Colonic mucosa (tissue), 4 donors: ENCODE results near the gene SMU1. TPM values are rescaled to one million over a fixed set of nuclear protein-coding genes. Genes with fewer than 3 reads are reported as not detected.

Experiments used
- DNase-seq: peaks from one replicate; pipeline ENCODE4 v3.0.0-alpha.2; 2020
- H3K27ac ChIP-seq: fragments of 200-600 bp; one replicate; pipeline ENCODE4 v1.8.0; 2021
- H3K27me3 ChIP-seq: fragments of 200-600 bp; one replicate; pipeline ENCODE4 v1.8.0; 2021
- H3K36me3 ChIP-seq: fragments of 200-600 bp; one replicate; pipeline ENCODE4 v1.8.0; 2021
- H3K4me1 ChIP-seq: fragments of 200-600 bp; one replicate; pipeline ENCODE4 v1.8.0; 2021; ENCODE audit warnings: mild to moderate bottlenecking
- H3K4me3 ChIP-seq: fragments of 200-600 bp; one replicate; pipeline ENCODE4 v1.8.0; 2021
- H3K9ac ChIP-seq, 2 donors: one replicate each; pipeline ENCODE4 v1.7.0; 2013; ENCODE audit warnings: control low read depth in 2 of 2, low read depth in 2 of 2, low read length in 2 of 2
- H3K9me3 ChIP-seq: fragments of 200-600 bp; one replicate; pipeline ENCODE4 v1.8.0; 2021
- intact Hi-C: fragments of 100-400 bp; cut with DNase I; formaldehyde crosslinking; loops from one replicate; pipeline ENCODE4 v1.14.1; 2022
- total RNA-seq, 2 donors: library from RNA; stranded (reverse); fragmentation: NEBNext Ultra II Directional in 1 of 2; extraction: Animal tissue kit (Norgen Biotek cat#: 25700) in 1 of 2; gene quantifications; one replicate each; pipeline ENCODE4 v1.2.1, GENCODE V29; 2021
- TF ChIP-seq, protein P1 (sequence below): fragments of 200-600 bp; IDR thresholded peaks from one replicate; pipeline ENCODE4 v1.8.0; 2022; ENCODE audit warnings: antibody characterized with exemption, mild to moderate bottlenecking
- donor health status: healthy.
- donor health status: DM: no; HTN: no; CAD: no.
- donor health status: DM: no; HTN: no; CAD: no.

SMU1 gene
- total RNA-seq, 2 donors from 2014 or later, result 17.4 to 18.7 TPM

DNA sequence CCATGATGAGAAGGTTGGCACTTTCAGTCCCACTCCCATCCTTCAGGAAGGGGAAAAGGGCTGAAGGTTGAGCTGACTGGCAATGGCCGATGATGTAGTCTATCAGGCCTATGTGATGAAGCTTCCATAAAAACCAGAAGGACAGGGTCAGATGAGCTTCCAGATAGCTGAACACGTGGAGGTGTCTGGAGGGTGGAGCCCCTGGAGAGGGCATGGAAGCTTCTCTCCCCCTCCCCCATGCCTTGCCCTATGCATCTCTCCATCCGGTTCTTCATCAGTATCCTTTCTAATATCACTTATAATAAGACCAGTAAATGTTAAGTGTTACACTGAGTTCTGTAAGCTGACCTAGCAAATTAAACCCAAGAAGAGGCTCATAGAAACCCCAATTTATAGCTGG is 32.6 kb upstream of the SMU1 start:
- Histone ChIP-seq H3K4me1 (no peaks in the 10 kb centered on the region), H3K9me3 (no peaks in the 10 kb centered on the region), H3K36me3 (peaks cover 6% of the 10 kb centered on the region), H3K27ac (no peak overlapping the region), H3K4me3 (no peak overlapping the region), H3K9ac (no peak overlapping the region), H3K27me3 (no peaks in the 10 kb centered on the region)
- TF ChIP-seq, protein P1, sequence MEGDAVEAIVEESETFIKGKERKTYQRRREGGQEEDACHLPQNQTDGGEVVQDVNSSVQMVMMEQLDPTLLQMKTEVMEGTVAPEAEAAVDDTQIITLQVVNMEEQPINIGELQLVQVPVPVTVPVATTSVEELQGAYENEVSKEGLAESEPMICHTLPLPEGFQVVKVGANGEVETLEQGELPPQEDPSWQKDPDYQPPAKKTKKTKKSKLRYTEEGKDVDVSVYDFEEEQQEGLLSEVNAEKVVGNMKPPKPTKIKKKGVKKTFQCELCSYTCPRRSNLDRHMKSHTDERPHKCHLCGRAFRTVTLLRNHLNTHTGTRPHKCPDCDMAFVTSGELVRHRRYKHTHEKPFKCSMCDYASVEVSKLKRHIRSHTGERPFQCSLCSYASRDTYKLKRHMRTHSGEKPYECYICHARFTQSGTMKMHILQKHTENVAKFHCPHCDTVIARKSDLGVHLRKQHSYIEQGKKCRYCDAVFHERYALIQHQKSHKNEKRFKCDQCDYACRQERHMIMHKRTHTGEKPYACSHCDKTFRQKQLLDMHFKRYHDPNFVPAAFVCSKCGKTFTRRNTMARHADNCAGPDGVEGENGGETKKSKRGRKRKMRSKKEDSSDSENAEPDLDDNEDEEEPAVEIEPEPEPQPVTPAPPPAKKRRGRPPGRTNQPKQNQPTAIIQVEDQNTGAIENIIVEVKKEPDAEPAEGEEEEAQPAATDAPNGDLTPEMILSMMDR, result no peak
- intact Hi-C loops, result no loop called here
- DNase-seq, result no peak

DNA sequence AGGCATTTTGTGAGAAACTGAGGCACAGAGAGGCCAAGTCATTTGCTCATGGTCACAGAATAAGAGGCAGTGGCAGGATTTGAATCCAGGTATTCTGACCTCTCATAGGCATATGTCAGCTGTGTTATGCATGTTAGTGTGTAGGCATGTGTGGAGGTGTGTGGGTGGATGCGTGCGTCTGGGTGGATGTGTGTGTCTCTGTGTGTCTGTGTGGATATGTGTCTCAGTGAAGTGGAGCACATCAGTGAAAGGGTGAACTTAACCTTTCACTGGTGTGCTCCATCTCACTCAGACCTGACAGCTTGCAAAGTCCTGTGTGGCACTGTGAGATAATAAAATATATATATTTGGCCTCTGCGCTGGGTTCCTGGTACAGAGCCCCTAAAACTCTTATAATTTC is 32.0 kb upstream of the SMU1 start:
- intact Hi-C loops, result no loop called here
- no peaks in the 10 kb centered on the region for H3K36me3 ChIP-seq
- no peaks in the 10 kb centered on the region for H3K4me1 ChIP-seq
- H3K9ac ChIP-seq, result no peak overlapping the region
- no peak overlapping the region for H3K27ac ChIP-seq
- DNase-seq, result no peak
- no peaks in the 10 kb centered on the region for H3K9me3 ChIP-seq
- TF ChIP-seq, protein P1, result no peak
- H3K4me3 ChIP-seq, result no peak overlapping the region
- H3K27me3 ChIP-seq, result no peaks in the 10 kb centered on the region

DNA sequence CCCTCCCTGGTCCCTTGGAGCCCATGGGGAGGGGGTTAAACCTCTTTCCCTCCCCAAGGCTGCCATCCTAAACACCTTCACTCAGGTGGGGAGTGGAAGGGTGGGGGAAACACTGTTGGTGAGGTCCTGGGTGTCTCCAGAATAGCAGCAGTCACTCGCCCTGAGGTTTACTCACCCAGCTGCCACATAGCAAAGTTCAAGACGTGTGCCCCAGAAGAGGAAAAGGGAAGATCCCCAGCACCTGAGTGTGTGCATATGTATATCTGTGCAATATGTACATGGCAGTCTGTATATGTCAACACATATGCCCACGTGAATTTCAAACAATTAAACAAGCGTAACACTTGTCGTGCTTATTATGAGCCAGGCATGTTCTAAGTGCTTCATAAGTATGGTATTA is 31.3 kb upstream of the SMU1 start:
- H3K36me3 ChIP-seq, result no peaks in the 10 kb centered on the region
- H3K27me3 ChIP-seq, result no peaks in the 10 kb centered on the region
- DNase-seq, result no peak
- no peak overlapping the region for H3K4me3 ChIP-seq
- no peaks in the 10 kb centered on the region for H3K9me3 ChIP-seq
- no peak overlapping the region for H3K9ac ChIP-seq
- TF ChIP-seq, protein P1, result no peak
- intact Hi-C loops, result no loop called here
- H3K4me1 ChIP-seq, result no peaks in the 10 kb centered on the region
- no peak overlapping the region for H3K27ac ChIP-seq

DNA sequence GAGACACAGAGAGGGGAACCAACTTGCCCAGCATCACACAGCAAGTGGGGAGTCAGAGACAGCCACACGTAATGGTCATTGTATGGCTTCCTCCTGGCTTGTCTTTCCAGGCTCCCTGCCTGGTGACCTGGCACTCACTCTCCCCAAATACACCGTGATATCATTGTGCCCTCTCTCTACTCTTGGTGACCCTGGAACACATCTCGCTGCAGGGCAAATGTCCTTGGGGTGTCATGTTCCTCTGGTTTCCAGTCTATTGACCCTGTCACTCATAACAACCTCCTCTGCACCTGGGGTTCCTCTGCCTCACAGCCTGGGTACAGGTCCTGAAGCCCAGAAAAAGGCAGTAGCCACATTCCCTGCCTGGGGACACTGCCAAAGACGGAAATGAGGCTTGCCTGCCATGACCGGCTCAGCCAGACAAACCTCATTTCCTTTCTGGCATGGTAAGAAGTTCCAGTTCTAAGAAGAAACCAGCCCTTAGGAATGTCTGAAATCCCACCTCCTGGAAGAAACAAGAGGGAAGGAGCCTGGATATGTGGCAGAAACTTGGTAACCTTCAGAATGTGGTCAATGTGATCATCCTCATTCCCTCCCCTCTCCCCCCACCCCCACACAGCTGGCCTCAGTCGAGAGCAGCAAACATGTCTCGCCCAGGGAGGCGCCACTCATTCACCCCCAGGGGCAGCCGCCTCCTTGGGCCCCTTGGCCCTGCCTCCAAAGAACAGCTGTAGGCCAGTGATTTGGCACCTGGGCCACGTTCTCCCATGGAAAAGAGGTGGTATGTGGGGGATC is 30.6 kb upstream of the SMU1 start:
- no peak for DNase-seq
- H3K9ac ChIP-seq, result no peak overlapping the region
- intact Hi-C loops, result no loop called here

DNA sequence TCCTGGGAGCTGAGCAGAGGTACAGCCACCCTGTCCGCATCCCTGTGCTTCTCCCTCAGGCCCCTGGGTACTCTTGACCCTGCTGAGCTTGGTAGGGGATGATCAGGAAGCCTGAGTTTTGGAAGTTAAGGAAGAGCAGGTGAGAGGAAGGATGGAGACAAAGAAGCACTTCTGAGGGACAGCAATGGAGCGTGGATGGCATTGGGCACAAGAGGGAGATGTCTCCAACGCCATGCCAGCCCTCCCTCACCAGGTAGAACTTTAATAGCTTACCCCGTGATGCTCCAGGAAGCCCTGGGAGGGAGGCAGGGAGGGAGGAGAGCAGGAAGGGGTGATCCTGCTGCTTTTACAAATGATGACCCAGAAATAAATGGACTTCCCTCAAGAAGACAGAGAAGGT is 29.9 kb upstream of the SMU1 start:
- H3K4me1 ChIP-seq, result no peaks in the 10 kb centered on the region
- no peak overlapping the region for H3K9ac ChIP-seq
- no peaks in the 10 kb centered on the region for H3K36me3 ChIP-seq
- DNase-seq, result no peak
- H3K27me3 ChIP-seq, result no peaks in the 10 kb centered on the region
- intact Hi-C loops, result no loop called here
- no peaks in the 10 kb centered on the region for H3K9me3 ChIP-seq
- no peak overlapping the region for H3K27ac ChIP-seq
- H3K4me3 ChIP-seq, result no peak overlapping the region
- TF ChIP-seq, protein P1, result no peak

More for the DNA sequence above, 30.6 kb upstream of the SMU1 start:
- Histone ChIP-seq H3K4me1 (no peaks in the 10 kb centered on the region), H3K36me3 (no peaks in the 10 kb centered on the region), H3K27ac (no peak overlapping the region), H3K9me3 (no peaks in the 10 kb centered on the region), H3K4me3 (no peak overlapping the region), H3K27me3 (no peaks in the 10 kb centered on the region)
- TF ChIP-seq, protein P1, result no peak
